GM23248 (cell line): ENCODE data around the gene FAM216B.

Experiments used
- EZH2 ChIP-seq: fragments of 200-600 bp; sonication (generic); IDR thresholded peaks from 2 replicates; pipeline ENCODE4 v1.6.1; 2018; ENCODE audit warnings: antibody characterized with exemption, mild to moderate bottlenecking; ENCODE audit not compliant: insufficient read depth, poor library complexity, severe bottlenecking
- EZH2phosphoT487 ChIP-seq: fragments of 200-600 bp; sonication (generic); IDR thresholded peaks from 2 replicates; pipeline ENCODE4 v1.6.1; 2018; ENCODE audit warnings: antibody characterized with exemption, moderate library complexity, mild to moderate bottlenecking, low read depth; ENCODE audit not compliant: insufficient read depth

DNA sequence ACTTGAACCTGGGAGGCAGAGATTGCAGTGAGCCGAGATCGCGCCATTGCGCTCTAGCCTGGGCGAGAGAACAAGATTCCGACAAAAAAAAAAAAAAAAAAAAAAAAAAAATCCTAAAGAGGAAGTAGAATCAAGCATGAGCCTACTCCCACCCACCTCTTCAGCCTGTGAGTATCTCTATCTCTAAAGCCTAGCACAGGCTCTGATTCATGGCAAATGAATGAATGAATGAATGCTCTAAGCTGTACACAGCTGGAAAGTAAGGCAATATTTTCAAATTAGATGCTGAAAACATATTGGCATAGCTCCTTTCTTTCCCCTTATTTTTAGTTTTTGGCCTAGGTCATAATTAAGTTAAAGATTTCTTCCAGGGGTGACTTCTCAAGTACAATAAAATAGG is 35.7 kb upstream of the FAM216B start:
- TF ChIP-seq EZH2phosphoT487: no peak
- no peak for TF ChIP-seq EZH2
